Bronchial epithelial cell (primary cell): ENCODE data around the gene ADSS1. TPM values are rescaled to one million over a fixed set of nuclear protein-coding genes. Genes with fewer than 3 reads are reported as not detected.

ENCODE experiments used
- DNase-seq: peaks from one replicate; pipeline ENCODE4 v3.0.0-alpha.2; 2010; ENCODE audit warnings: low read depth
- FAIRE-seq: peaks from 2 replicates; lab custom pipeline; 2011; peaks lifted over from hg19 to GRCh38; lab: Jason Lieb, UNC
- H3K27me3 ChIP-seq: 2 replicates; pipeline ENCODE4 v1.5.1; 2011; ENCODE audit warnings: low read length; ENCODE audit not compliant: control insufficient read depth, insufficient read depth
- H3K36me3 ChIP-seq: 2 replicates; pipeline ENCODE4 v1.5.1; 2011; ENCODE audit warnings: low read length; ENCODE audit not compliant: control insufficient read depth, insufficient read depth
- H3K4me3 ChIP-seq: 2 replicates; pipeline ENCODE4 v1.5.1; 2011; ENCODE audit warnings: mild to moderate bottlenecking, low read depth, low read length, control low read depth
- total RNA-seq: library from RNA; depleted of rRNA; stranded (reverse); fragments of >200 nt; gene quantifications from 2 replicates; pipeline ENCODE4 v1.2.1, GENCODE V29; 2014
- TF ChIP-seq, protein P1 (sequence below): IDR thresholded peaks from 2 replicates; pipeline ENCODE4 v1.5.1; 2011; ENCODE audit warnings: mild to moderate bottlenecking, moderate library complexity, low read length, control low read depth, inconsistent platforms; ENCODE audit not compliant: insufficient read depth, severe bottlenecking

Gene ADSS1
- total RNA-seq, 1 donor from 2014 or later, result 18.2 TPM

DNA sequence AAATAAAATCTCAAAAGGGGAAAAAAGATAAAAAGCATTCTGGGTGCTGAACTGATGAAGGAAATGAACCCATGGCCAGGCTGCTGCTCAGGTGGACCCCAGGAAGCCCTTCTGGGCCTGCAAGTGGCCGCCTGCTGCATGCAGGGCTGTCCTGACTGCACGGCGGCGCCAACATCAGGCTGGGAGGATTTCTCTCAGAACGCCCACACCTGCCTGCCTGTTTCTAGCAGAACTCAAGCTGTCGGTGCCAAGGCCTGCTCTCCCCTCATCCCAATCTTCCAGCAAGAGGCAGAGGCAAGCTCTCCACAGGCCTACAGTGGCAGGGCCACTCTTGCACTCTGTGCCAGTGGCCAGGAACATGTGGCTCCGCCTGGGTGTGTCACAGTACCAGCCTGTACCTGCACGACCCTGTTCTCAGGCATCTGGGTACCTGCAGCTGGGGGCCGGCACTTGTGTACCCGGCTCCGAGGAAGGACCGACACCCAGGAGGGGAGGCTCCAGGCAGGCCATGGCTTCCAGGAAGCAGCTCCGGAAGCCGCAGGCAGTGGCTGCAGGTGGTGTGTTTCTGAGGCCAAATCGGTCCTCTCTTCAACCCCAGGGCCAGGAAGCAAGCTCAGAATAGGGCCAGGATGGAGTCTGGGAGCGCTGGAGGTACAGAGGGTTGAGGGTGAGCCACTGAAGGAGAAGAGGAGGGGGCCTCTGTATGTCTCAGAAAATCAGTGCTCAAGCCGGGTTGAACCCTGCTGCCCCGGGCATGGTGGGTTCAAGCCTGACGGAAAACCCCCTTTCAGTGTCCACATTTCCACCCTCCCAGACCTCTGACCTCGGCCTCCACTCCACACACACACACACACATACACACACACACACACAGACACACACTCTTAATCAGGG, 37.2 kb upstream of the ADSS1 start:
- no peaks in the 10 kb centered on the region for H3K27me3 ChIP-seq
- DNase-seq, result no peak
- TF ChIP-seq, protein P1, sequence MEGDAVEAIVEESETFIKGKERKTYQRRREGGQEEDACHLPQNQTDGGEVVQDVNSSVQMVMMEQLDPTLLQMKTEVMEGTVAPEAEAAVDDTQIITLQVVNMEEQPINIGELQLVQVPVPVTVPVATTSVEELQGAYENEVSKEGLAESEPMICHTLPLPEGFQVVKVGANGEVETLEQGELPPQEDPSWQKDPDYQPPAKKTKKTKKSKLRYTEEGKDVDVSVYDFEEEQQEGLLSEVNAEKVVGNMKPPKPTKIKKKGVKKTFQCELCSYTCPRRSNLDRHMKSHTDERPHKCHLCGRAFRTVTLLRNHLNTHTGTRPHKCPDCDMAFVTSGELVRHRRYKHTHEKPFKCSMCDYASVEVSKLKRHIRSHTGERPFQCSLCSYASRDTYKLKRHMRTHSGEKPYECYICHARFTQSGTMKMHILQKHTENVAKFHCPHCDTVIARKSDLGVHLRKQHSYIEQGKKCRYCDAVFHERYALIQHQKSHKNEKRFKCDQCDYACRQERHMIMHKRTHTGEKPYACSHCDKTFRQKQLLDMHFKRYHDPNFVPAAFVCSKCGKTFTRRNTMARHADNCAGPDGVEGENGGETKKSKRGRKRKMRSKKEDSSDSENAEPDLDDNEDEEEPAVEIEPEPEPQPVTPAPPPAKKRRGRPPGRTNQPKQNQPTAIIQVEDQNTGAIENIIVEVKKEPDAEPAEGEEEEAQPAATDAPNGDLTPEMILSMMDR, result no peak
- no peak for FAIRE-seq
- no peak overlapping the region for H3K4me3 ChIP-seq
- H3K36me3 ChIP-seq, result peaks cover 5% of the 10 kb centered on the region

DNA sequence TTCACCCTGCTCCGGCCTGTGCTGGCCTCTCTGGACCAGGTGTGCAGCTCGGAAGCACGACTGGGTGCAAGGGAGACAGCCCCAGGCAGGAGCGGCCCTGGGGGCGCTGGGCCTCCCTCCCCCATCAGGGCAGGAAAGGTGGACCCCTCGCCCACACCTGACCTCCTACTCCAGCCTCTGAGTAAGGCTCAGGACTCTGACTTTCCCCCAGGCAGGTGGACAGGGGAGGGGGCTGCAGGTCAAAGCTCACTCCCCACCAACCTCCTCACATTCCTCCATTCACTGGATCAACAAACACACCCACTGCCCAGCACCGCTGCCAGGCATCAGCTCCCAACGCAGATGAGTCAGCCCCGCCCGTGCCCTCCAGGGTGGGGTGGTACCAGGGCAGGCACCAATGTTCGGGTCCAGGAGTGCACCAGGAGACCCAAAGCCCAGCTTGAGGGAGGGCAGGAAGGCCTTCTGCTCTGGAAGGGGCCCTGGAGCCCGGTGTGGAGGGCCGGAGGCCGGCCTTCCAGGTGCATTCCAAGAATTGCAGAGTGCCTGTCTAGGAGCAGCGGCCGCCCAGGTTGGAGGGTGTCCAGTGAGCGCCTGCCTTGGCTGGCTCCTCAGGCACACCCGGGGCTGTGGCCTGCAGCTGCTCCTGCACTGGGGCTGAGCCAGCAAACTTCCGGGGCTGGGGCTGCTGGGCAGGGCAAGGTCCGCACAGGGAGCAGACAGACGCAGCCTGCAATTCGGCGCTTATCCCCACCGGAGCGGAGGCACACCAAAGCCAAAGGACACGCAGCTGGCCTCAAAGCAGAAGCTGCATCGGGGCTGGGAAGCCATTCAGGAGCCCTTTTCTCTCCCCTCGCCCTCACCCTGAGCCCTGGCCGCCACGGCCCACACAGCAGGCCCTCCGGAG, 36.2 kb upstream of the ADSS1 start:
- Histone ChIP-seq H3K27me3 (no peaks in the 10 kb centered on the region), H3K4me3 (peak overlapping the region; percentile 11), H3K36me3 (peaks cover 11% of the 10 kb centered on the region)
- DNase-seq, result peak; percentile 71
- FAIRE-seq, result no peak
- TF ChIP-seq, protein P1, result no peak

DNA sequence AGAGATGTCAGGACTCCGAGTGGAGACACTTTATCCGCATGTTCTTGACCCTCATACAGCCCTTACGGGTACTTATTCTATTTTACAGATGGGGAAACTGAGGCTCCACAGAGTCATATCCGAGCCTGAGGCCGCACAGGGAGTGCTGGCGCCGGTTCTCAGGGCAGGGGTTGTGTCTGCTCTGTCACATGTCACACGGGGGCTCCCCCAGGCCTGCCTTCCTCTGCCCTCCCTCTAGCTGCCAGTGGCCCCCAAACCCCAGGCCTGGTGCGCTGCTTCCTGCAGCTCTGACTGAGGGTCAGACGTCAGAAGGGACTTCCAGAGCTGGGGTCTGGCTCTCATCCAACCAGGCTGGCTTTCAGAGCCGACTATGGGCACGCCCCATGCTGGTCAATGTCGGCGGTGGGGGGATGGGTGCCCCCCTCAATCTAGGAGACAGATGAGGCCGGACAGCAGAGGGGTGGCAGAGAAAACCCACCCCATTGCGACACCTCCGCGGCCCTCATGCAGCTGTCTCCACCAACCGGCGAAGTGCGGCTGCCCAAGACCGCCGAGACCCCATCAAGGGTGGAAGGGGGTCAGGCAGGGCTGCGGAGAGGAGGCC, 35.4 kb upstream of the ADSS1 start:
- Histone ChIP-seq H3K36me3 (peaks cover 13% of the 10 kb centered on the region), H3K4me3 (peak overlapping the region; percentile 89), H3K27me3 (no peaks in the 10 kb centered on the region)
- FAIRE-seq (no peak), DNase-seq (no peak)
- TF ChIP-seq, protein P1, result no peak

DNA sequence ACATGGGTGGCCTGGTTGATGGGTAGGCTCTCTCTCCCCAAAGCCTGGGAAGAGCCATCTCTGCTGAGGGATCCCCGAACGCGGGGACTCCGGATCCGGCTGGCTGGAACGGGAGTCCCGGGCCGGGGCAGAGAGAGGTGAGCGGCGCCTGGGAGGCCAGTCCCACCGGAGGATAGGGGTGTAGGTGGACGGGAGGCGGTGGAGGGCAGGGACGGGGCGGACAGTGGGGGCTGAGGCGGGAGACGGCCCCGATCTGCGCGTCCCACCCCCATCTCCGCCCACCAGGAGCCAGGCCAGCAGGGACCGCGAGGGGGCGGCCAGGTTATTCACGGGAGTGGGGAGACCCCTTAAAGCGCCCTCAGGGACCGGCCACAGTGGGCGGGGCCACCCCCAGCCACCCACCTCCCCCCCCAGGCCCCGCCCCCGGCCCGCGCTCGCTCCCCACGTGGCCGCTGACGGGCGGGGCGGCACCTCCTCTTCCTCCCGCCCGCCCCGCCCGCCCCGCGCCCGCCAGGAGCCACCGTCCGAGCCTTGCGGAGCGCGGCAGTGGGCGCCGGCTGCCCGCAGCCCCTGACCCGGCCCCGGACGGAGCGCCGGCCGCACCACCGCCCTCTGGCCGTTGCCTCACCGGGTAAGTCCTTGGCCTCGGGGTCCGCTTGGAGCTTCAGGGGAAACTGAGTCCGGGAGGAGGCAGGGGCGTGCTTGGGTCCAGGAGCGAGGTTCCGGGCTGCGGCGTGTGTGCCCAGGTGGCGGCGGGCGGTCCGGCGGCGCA, 34.7 kb upstream of the ADSS1 start, which contains the start of gene INF2:
TSS of gene INF2 (plus strand) at position 510 of the 772 bp plus-strand sequence. CDS start 11,748 bp downstream, outside the sequence.
- FAIRE-seq (no peak), DNase-seq (no peak)

More for the DNA sequence above, 34.7 kb upstream of the ADSS1 start, which contains the start of gene INF2:
- H3K36me3 ChIP-seq, result peaks cover 13% of the 10 kb centered on the region
- TF ChIP-seq, protein P1, result no peak
- H3K27me3 ChIP-seq, result no peaks in the 10 kb centered on the region
- peak within 1 kb of the TSS; percentile 89 for H3K4me3 ChIP-seq
